ENCODE results near the gene HSD17B13.

HSD17B13 gene

DNA sequence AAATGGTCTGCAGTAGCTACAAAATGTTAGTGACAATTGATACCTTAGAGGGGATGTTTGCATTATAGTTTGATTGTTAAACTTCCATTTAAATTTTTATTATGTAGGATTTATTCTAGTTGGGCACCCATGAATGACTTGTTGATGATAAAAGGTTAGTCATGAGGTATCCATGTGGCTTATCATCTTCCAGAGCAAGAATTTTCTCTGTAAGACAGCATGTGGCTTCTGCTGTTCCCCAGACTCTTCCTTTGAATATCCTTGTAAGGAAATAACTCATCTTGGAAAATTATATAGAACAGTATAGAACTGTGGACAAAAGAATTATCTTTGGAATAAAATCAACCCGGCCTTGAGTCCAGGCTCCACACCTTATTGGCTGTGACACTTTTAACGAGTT lies 62.2 kb downstream of the HSD17B13 start:
- no peak for DNase-seq

DNA sequence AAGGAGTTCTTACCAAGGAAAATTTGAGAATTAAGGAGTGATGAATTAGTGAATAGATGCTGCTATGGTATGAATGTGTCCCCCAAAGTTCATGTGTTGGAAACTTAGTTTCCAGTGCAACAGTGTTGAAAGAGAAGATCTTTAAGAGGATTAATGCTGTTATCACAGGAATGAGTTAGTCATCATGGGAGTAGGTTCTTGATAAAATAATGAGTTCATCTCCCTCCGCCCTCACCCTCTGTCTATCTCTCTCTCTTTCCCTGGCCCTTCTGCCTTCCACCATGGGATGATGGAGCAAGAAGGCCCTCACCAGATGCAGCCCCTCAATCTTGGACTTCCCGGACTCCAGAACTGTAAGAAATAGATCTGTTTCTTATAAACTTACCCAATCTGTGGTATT lies 64.0 kb downstream of the HSD17B13 start:
- DNase-seq = no peak

- no peak for DNase-seq
Measured at GRCh38 chr4:87257523-87257922, 65.2 kb downstream of the HSD17B13 start.

DNA sequence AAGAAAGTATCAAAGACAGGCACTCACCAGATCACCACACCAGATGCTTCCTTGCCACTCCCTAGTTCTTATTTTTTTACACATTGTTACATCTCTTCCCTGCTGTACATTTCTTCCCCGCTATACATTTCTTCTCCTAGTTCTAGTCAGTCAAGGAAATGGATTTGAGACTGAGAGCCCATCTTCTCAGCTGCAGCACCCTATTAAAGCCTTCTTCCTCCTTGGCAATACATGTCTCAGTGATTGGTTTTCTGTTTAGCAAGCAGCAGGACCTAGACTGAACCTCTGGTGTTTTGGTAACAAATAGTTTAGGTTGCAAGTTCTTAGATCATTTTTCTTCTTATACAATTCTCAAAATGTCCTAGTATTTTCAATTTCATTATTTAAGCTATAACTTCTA lies 66.9 kb downstream of the HSD17B13 start:
- DNase-seq = no peak
